ENCODE results near the gene AMN. TPM values are rescaled to one million over a fixed set of nuclear protein-coding genes. Genes with fewer than 3 reads are reported as not detected.

AMN gene
- total and polyA plus RNA-seq, 2 experiments from 2014 or later: 0.48 to 1.3 TPM

- TF ChIP-seq, protein P1, sequence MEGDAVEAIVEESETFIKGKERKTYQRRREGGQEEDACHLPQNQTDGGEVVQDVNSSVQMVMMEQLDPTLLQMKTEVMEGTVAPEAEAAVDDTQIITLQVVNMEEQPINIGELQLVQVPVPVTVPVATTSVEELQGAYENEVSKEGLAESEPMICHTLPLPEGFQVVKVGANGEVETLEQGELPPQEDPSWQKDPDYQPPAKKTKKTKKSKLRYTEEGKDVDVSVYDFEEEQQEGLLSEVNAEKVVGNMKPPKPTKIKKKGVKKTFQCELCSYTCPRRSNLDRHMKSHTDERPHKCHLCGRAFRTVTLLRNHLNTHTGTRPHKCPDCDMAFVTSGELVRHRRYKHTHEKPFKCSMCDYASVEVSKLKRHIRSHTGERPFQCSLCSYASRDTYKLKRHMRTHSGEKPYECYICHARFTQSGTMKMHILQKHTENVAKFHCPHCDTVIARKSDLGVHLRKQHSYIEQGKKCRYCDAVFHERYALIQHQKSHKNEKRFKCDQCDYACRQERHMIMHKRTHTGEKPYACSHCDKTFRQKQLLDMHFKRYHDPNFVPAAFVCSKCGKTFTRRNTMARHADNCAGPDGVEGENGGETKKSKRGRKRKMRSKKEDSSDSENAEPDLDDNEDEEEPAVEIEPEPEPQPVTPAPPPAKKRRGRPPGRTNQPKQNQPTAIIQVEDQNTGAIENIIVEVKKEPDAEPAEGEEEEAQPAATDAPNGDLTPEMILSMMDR (IDR thresholded peaks at IDR 0.05; ENCODE audit: low read depth, low read length): no peak
- H3K27me3 ChIP-seq: no peaks in the 10 kb centered on the region
- no peaks in the 10 kb centered on the region for H3K4me1 ChIP-seq (ENCODE audit: low read depth)
- H3K27ac ChIP-seq: no peak overlapping the region
- peaks cover 55% of the 10 kb centered on the region for H3K36me3 ChIP-seq
- H3K4me3 ChIP-seq: no peak overlapping the region
- DNase-seq (ENCODE audit: low read depth in 1 of 2, low spot score in 1 of 2): no peak
- no peaks in the 10 kb centered on the region for H3K9me3 ChIP-seq (ENCODE audit: low read depth)
Observed at GRCh38 chr14:102970496-102970895, 48.0 kb downstream of the AMN start.

DNA sequence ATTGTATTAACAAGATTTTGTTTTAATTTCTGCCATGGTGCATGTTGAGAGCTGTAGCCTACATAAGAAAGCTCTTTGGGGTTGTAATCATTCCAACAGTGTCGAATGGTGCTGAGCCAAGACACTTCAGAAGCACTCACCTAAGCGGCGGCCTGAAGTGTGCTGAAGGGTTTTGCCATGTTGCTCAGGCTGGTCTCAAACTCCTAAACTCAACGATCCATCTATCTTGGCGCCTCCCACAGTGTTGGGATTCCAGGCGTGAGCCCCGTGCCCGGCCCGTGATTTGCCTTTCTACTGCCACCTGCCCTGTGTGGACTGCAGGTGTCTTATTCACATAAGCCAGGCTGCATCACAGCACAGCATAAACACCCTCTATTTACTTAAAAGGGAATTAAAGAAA, 48.9 kb downstream of the AMN start:
- Histone ChIP-seq H3K36me3 (peaks cover 51% of the 10 kb centered on the region), H3K27ac (no peak overlapping the region)
- TF ChIP-seq, protein P1 (IDR thresholded peaks at IDR 0.05; ENCODE audit: low read depth, low read length): no peak

GRCh38 chr14:102971836-102972606, 49.6 kb downstream of the AMN start:
- no peak for DNase-seq (ENCODE audit: low read depth in 1 of 2, low spot score in 1 of 2)
- Histone ChIP-seq H3K4me3 (no peak overlapping the region), H3K4me1 (ENCODE audit: low read depth) (no peaks in the 10 kb centered on the region), H3K27me3 (no peaks in the 10 kb centered on the region), H3K36me3 (peaks cover 50% of the 10 kb centered on the region), H3K27ac (no peak overlapping the region), H3K9me3 (ENCODE audit: low read depth) (no peaks in the 10 kb centered on the region)
- TF ChIP-seq, protein P1 (IDR thresholded peaks at IDR 0.05; ENCODE audit: low read depth, low read length): no peak

More for the DNA sequence above, 48.9 kb downstream of the AMN start:
- Histone ChIP-seq H3K27me3 (no peaks in the 10 kb centered on the region), H3K4me1 (ENCODE audit: low read depth) (no peaks in the 10 kb centered on the region), H3K9me3 (ENCODE audit: low read depth) (no peaks in the 10 kb centered on the region), H3K4me3 (no peak overlapping the region)
- peak in 1 of 2 donors; percentile 40 for DNase-seq (ENCODE audit: low read depth in 1 of 2, low spot score in 1 of 2)

DNA sequence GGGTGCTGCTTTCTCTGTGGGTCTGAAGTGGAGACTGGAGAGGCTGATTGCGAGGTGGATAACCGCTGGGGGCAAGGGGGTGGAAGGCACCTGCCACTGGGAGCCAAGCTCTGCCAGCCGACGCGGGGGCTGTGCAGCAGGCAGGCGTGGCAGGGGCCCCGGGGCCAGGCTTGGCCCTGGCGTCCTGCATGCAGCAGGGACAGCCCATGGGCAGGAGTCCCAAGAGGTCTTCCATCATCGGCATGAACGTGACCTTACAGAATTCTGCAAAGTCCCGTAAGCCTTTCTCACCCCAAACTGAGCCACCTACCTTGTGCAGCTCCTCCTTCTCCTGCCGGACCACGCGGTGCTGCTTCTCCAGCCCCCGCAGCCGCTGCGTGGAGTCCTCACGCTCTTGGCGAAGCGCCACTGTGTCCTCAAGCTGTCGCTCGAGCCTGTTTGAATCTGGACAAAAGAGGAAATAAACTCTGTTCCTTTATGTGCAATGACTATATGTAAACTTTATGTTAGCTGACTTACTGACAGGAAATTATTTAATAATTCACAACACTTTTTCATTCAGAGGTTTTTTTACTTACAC, 51.3 kb downstream of the AMN start:
- H3K27me3 ChIP-seq: no peaks in the 10 kb centered on the region
- H3K36me3 ChIP-seq: peaks cover 46% of the 10 kb centered on the region
- H3K27ac ChIP-seq: no peak overlapping the region
- no peak for DNase-seq (ENCODE audit: low read depth in 1 of 2, low spot score in 1 of 2)
- TF ChIP-seq, protein P1 (IDR thresholded peaks at IDR 0.05; ENCODE audit: low read depth, low read length): no peak
- H3K4me3 ChIP-seq: no peak overlapping the region
- no peaks in the 10 kb centered on the region for H3K4me1 ChIP-seq (ENCODE audit: low read depth)
- no peaks in the 10 kb centered on the region for H3K9me3 ChIP-seq (ENCODE audit: low read depth)

GRCh38 chr14:102975662-102976061, 53.2 kb downstream of the AMN start:
- DNase-seq (ENCODE audit: low read depth in 1 of 2, low spot score in 1 of 2): no peak
- H3K36me3 ChIP-seq: peaks cover 44% of the 10 kb centered on the region
- TF ChIP-seq, protein P1 (IDR thresholded peaks at IDR 0.05; ENCODE audit: low read depth, low read length): peak; percentile 2

More at GRCh38 chr14:102975662-102976061, 53.2 kb downstream of the AMN start:
- no peak overlapping the region for H3K27ac ChIP-seq
- H3K4me1 ChIP-seq (ENCODE audit: low read depth): no peaks in the 10 kb centered on the region
- H3K27me3 ChIP-seq: no peaks in the 10 kb centered on the region
- H3K9me3 ChIP-seq (ENCODE audit: low read depth): no peaks in the 10 kb centered on the region
- H3K4me3 ChIP-seq: no peak overlapping the region
